Endothelial cell (in vitro differentiated cells): Measurements from ENCODE around the gene HDAC4. TPM values are rescaled to one million over a fixed set of nuclear protein-coding genes. Genes with fewer than 3 reads are reported as not detected.

ENCODE experiments used
- DNase-seq: peaks from one replicate; pipeline ENCODE4 v3.0.0; 2021; ENCODE audit warnings: low spot score
- H3K27ac Mint-ChIP-seq: one replicate; pipeline ENCODE4 v1.8.0; 2021; ENCODE audit warnings: mixed read lengths, inconsistent platforms; ENCODE audit not compliant: unreplicated experiment
- H3K27me3 Mint-ChIP-seq: one replicate; pipeline ENCODE4 v1.8.0; 2021; ENCODE audit warnings: mild to moderate bottlenecking, moderate library complexity, mixed read lengths, inconsistent platforms; ENCODE audit not compliant: unreplicated experiment
- H3K36me3 Mint-ChIP-seq: one replicate; pipeline ENCODE4 v1.8.0; 2021; ENCODE audit warnings: mild to moderate bottlenecking, low read depth, mixed read lengths, inconsistent platforms; ENCODE audit not compliant: unreplicated experiment
- H3K4me1 Mint-ChIP-seq: one replicate; pipeline ENCODE4 v1.8.0; 2021; ENCODE audit warnings: mild to moderate bottlenecking, mixed read lengths, inconsistent platforms; ENCODE audit not compliant: unreplicated experiment
- H3K4me3 Mint-ChIP-seq: one replicate; pipeline ENCODE4 v1.8.0; 2021; ENCODE audit warnings: mild to moderate bottlenecking, mixed read lengths, inconsistent platforms; ENCODE audit not compliant: unreplicated experiment
- H3K9me3 Mint-ChIP-seq: one replicate; pipeline ENCODE4 v1.8.0; 2021; ENCODE audit warnings: mixed read lengths, inconsistent platforms; ENCODE audit not compliant: unreplicated experiment
- total RNA-seq: library from RNA; stranded (reverse); fragmentation: NEBNext Ultra II Directional; extraction: Animal tissue kit (Norgen Biotek cat#: 25700); gene quantifications from one replicate; pipeline ENCODE4 v1.2.1, GENCODE V29; 2021; ENCODE audit not compliant: unreplicated experiment
- TF ChIP-seq, protein P1 (sequence below): fragments of 200-600 bp; sonication (generic); IDR thresholded peaks from one replicate; pipeline ENCODE4 v1.5.0; 2021; ENCODE audit warnings: antibody characterized with exemption; ENCODE audit not compliant: unreplicated experiment

Gene HDAC4
- total RNA-seq, 1 donor from 2014 or later = 26.0 TPM

DNA sequence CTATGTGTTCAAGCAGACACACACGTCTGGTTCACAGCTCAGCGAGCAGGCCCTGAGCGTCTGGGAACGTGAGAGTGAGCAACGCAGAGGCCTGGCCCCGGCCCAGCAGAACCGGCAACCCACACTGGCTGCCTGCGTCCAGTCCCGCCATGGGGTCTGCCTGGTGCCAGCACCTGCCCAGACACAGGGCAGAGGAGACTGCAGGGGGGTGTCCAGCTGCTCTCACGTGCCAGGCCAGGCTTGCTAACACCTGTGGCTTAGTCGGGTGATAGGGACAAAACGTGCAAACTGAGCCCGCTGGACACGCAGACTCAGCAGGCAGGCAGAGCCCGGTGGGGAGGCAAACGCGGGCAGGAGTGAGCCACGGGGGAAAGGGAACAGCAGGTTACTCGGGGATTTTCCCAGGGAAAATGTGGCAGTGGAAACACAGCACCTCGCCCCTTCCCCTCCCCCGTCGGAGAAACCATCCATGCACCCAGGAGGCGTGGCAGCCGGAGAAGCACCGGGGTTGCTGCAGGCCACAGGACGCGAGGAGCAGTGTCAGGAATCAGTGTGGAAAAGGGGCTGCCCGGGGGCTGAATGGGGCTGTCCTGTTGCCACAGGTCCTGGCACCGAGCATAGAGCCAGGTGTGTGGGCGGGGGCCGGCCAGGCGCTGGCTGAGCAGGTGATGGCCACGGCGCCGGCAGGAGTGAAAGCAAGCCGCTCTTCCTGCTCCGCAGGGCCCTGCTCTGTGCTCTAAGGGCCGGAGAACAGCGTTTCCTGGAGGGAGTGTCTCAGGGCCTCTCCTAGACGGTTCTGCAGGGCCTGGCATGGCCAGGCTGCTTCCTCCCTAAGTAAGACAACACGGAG is 154.7 kb downstream of the HDAC4 start:
- TF ChIP-seq, protein P1, sequence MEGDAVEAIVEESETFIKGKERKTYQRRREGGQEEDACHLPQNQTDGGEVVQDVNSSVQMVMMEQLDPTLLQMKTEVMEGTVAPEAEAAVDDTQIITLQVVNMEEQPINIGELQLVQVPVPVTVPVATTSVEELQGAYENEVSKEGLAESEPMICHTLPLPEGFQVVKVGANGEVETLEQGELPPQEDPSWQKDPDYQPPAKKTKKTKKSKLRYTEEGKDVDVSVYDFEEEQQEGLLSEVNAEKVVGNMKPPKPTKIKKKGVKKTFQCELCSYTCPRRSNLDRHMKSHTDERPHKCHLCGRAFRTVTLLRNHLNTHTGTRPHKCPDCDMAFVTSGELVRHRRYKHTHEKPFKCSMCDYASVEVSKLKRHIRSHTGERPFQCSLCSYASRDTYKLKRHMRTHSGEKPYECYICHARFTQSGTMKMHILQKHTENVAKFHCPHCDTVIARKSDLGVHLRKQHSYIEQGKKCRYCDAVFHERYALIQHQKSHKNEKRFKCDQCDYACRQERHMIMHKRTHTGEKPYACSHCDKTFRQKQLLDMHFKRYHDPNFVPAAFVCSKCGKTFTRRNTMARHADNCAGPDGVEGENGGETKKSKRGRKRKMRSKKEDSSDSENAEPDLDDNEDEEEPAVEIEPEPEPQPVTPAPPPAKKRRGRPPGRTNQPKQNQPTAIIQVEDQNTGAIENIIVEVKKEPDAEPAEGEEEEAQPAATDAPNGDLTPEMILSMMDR = no peak
- H3K4me1 Mint-ChIP-seq = peaks cover 19% of the 10 kb centered on the region
- DNase-seq = peak; percentile 34
- no peak overlapping the region for H3K4me3 Mint-ChIP-seq
- no peaks in the 10 kb centered on the region for H3K36me3 Mint-ChIP-seq
- no peak overlapping the region for H3K27ac Mint-ChIP-seq
- peaks cover 5% of the 10 kb centered on the region for H3K27me3 Mint-ChIP-seq
- no peaks in the 10 kb centered on the region for H3K9me3 Mint-ChIP-seq

DNA sequence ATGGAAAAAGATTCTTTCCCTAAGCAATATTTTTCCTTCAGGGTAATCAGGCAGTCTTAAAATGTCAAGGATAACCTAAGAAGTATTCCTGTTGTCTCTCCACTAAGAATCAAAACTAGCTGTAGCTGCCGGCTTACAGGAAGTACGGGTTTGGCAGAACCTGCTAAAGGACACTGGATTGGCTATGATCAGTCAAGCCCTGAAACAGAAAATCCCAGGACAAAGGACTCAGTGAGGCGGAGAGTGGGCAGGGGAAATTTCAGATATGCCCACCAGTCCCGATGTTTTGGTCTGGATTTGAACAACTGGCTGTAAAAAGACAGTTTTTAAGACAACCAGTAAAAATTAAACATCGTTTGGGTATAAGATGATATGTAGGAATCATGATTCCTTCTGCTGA is 155.7 kb downstream of the HDAC4 start:
- TF ChIP-seq, protein P1 = no peak
- Mint-ChIP-seq H3K27ac (peak overlapping the region; percentile 20), H3K27me3 (peaks cover 5% of the 10 kb centered on the region), H3K9me3 (no peaks in the 10 kb centered on the region), H3K4me1 (peaks cover 24% of the 10 kb centered on the region), H3K4me3 (no peak overlapping the region), H3K36me3 (no peaks in the 10 kb centered on the region)
- DNase-seq = no peak

DNA sequence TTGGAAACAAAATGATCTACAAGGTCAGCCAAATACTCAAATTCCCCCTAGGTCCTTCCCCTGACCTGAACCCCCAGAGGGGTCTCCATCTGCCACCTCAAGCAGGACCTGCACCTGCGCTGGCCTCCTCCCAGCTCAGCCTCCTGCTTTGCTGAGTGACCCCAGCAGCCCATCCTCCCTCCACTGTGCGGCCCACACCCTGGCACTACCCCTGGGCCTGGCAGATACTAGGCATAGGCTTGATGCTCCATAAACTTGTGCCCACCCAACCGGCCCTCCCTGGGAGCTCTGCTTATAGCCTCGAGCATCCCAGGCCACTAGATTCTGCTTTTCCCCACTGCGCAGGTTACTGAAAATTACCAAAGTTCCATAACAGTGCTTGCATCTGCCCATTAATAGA is 156.2 kb downstream of the HDAC4 start:
- Mint-ChIP-seq H3K4me1 (peaks cover 29% of the 10 kb centered on the region), H3K27ac (no peak overlapping the region), H3K4me3 (no peak overlapping the region)

DNA sequence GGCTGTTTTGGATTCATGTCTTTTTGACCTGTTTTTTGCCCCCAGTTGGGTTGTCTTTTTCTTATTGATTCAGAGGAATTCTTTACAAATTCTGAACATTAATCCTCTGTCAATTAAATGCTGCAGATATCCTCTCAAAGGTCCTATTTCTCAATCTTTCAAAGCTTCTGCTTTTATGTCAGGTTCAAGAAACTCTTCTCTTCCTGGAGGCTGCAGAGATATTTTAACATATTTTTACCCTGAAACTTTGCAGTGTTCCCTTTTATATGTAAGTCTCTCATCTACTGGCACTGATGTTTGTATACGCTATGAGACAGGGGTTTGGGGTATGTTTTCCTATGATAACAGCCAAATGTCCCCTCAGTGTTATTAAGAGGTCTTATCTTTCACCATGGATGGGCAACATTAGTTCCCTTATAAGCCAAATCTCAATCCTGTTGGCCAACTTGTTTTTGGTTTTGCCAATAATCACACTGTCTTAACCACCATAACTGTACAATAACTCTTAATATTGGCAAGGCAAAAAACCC is 159.3 kb downstream of the HDAC4 start:
- no peak for DNase-seq
- H3K4me3 Mint-ChIP-seq = no peak overlapping the region
- H3K9me3 Mint-ChIP-seq = no peaks in the 10 kb centered on the region
- TF ChIP-seq, protein P1 = no peak
- H3K36me3 Mint-ChIP-seq = no peaks in the 10 kb centered on the region
- H3K27ac Mint-ChIP-seq = no peak overlapping the region
- peaks cover 27% of the 10 kb centered on the region for H3K4me1 Mint-ChIP-seq
- H3K27me3 Mint-ChIP-seq = no peaks in the 10 kb centered on the region

More for the DNA sequence above, 156.2 kb downstream of the HDAC4 start:
- DNase-seq = no peak
- TF ChIP-seq, protein P1 = no peak
- Mint-ChIP-seq H3K27me3 (peaks cover 5% of the 10 kb centered on the region), H3K9me3 (no peaks in the 10 kb centered on the region), H3K36me3 (no peaks in the 10 kb centered on the region)

DNA sequence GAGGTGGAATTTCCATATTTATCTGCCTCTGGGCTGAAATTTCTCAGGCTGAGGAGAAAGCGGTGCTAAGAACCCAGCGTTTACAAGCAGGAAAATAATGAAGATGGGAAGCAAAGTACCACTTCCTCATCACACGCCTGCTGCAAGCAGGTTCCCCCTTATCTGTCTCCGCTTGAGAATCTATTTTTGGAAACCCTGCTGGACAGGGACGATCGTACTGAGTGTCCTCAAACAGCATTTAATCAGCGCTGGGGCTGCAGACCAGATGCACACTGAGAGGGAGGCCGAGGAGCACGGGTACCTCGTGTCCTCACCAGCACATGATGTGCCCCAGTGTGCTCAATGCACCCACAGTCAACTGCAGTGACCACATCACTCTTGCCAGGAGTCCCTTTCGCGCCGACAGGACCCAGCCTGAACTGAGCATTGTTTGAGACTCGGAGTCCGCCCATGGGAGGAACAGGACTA is 160.4 kb downstream of the HDAC4 start:
- H3K4me3 Mint-ChIP-seq = no peak overlapping the region
- H3K36me3 Mint-ChIP-seq = no peaks in the 10 kb centered on the region
- TF ChIP-seq, protein P1 = no peak
- no peak for DNase-seq
- H3K4me1 Mint-ChIP-seq = peaks cover 22% of the 10 kb centered on the region
- H3K27me3 Mint-ChIP-seq = no peaks in the 10 kb centered on the region
- H3K27ac Mint-ChIP-seq = no peak overlapping the region
- no peaks in the 10 kb centered on the region for H3K9me3 Mint-ChIP-seq
